DOHH2 (cell line): ENCODE results near the gene LSR.

Source experiments
- CTCF ChIP-seq: fragments of 200-600 bp; sonication (generic); IDR thresholded peaks from one replicate; pipeline ENCODE4 v1.5.1; 2014; ENCODE audit warnings: antibody characterized with exemption, mild to moderate bottlenecking, low read depth, low read length; ENCODE audit not compliant: poor library complexity, severe bottlenecking
- EZH2phosphoT487 ChIP-seq: fragments of 200-600 bp; sonication (generic); IDR thresholded peaks from 2 replicates; pipeline ENCODE4 v1.6.1; 2017; ENCODE audit warnings: borderline replicate concordance, mild to moderate bottlenecking, antibody characterized with exemption, low read length, moderate library complexity, mixed read lengths

GRCh38 chr19:35205733-35206323 lies 43.0 kb upstream of the LSR start:
- TF ChIP-seq CTCF (no peak), EZH2phosphoT487 (no peak)
